ENCODE measurements around the gene KLHL29.

The KLHL29 gene

DNA sequence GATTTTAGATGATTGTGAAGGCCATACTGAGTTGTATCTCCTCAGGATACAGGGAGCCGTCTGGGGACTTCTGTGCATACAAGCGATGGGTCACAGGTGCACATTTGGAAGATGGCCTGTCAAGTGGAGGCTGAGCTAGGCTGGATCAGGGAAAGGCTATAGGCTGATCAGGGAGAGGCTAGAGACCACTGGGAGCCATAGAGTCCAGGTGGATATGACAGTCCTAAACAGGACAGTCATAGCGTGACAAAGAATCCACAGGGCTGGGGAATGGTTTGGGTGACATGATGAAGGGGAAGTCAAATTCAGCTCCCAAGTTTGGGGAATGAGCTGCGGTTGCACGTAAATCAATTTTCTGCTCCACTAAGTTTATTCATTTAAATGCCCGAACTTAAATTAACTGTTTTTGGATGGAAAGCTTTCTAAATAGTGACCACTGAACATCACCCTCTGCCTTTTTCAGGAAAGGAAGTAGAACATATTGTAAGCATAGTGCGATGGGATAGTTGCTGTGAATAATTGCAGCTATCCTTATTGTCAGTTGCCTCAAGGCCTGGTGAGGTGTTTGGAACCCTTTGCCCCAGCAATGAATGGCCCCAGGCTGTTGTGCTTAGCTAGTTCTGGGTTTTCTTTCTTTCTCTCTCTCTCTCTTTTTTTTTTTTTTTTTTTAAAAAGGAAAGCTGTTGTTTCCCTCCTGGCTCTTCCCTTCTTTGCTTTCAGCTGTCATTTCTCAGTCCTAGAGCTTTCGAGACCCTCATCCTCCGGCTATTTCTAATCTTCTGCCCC, 50.5 kb downstream of the KLHL29 start:
- TF ChIP-seq EGR1 (IDR thresholded peaks at IDR 0.05): no peak

DNA sequence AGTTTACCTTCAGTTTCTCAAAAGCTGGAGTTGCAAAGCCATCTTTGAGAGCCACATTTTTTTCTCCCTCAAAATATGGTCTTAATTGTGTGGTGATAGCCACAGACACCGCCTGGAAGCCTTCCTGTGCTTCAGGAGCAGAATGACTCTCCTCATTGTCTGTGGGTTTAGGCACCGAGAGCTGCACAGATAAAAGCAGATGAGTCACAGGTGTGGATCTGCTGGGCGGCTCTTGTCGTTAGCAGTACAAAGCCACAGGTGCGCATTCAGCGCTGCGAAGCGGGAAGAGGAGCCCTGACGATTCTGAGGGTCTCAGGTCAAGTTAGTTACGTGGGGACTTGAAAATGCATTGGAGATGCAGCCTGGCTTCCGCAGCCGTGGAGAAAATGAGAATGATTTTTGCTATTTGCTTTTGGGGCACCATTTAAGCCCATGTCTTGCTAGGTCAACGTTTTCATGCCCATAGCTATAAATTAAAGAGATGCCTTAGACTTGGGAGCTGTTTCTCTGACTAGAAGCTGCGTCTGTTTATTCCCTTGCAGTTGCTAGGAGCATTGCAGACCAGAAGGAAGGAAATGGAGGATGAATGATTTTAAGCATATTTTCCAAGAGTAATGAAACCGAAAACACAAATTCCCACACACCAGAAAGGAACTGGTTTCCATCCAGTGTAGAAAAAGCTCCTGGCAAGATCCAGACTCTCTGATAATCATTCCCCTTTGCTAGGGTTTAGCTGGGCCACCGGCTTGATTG, 51.5 kb downstream of the KLHL29 start:
- TF ChIP-seq EP300 (IDR thresholded peaks at IDR 0.05; ENCODE audit: borderline replicate concordance): no peak
- TF ChIP-seq EGR1 (IDR thresholded peaks at IDR 0.05): no peak
- no peak for TF ChIP-seq CEBPB (IDR thresholded peaks at IDR 0.05)
- TF ChIP-seq RAD21 (IDR thresholded peaks at IDR 0.05; ENCODE audit: low read depth): no peak

DNA sequence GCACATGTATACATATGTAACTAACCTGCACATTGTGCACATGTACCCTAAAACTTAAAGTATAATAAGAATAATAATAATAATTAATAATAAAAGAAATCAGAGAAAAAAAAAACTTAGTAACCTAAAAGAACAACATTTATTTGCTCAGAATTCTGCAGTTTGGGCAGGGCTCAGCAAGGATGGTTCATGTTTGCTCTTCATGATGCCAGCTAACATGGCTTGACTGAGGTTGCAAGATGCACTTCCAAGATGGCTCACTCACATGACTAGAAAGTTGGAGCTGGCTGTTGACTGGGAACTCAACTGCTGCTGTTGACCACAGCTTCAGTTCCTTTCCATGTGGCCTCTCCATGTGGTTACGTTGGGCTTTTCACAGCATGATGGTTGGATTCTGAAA, 56.4 kb downstream of the KLHL29 start:
- TF ChIP-seq NFIC (IDR thresholded peaks at IDR 0.05): no peak
- TF ChIP-seq FOXM1 (IDR thresholded peaks at IDR 0.05; ENCODE audit: borderline replicate concordance, low read depth): no peak
- TF ChIP-seq, protein P1, sequence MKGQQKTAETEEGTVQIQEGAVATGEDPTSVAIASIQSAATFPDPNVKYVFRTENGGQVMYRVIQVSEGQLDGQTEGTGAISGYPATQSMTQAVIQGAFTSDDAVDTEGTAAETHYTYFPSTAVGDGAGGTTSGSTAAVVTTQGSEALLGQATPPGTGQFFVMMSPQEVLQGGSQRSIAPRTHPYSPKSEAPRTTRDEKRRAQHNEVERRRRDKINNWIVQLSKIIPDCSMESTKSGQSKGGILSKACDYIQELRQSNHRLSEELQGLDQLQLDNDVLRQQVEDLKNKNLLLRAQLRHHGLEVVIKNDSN (IDR thresholded peaks at IDR 0.05): no peak

DNA sequence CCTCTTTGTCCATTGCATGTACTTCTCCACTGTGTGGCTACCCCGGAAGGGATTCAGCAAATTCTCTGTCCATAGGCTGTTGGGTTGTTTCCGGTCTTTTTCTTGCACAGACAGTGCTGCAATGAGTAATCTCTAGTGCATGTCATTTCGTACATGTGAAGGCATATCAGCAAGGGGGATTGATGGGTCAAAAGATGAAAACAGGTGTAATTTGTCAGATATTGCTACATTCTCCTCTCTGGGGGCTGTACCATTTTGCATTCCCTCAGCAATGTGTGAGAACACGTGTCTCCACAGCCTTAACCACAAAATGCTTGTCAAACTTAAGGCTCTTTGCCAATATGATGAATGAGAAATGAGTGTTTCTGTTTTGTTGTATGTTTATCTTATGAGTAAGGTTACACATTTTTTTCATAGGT, 60.5 kb downstream of the KLHL29 start:
- TF ChIP-seq TAF1 (IDR thresholded peaks at IDR 0.05; ENCODE audit: low read depth) (no peak), TCF12 (IDR thresholded peaks at IDR 0.05; ENCODE audit: low read depth) (no peak)

DNA sequence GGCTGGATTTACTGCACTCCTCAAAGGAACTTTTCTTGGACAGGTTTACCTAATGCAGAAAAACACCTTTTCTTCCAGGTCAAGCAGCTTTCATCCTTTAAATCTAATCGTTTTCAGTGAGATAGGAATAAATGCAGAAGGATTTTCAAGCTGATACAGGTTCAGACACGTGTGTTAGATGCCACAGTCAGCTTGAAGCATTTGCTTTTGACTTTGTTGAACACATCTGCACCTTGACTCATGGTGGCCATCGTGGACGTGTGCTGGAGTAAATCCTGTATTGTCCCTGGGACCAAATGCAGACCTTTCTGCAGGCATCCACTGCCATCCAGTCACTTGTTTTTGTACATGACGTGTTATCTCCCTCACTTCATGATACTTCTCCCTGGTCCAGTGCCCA, 61.9 kb downstream of the KLHL29 start:
- no peak for TF ChIP-seq EP300 (IDR thresholded peaks at IDR 0.05; ENCODE audit: borderline replicate concordance)
- TF ChIP-seq, protein P2, sequence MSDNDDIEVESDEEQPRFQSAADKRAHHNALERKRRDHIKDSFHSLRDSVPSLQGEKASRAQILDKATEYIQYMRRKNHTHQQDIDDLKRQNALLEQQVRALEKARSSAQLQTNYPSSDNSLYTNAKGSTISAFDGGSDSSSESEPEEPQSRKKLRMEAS (IDR thresholded peaks at IDR 0.05): no peak
- TF ChIP-seq RAD21 (IDR thresholded peaks at IDR 0.05; ENCODE audit: low read depth): no peak
- no peak for TF ChIP-seq NFIC (IDR thresholded peaks at IDR 0.05)
- TF ChIP-seq YY1 (IDR thresholded peaks at IDR 0.05; ENCODE audit: low read depth): no peak
- TF ChIP-seq ZBTB7A (IDR thresholded peaks at IDR 0.05; ENCODE audit: low read depth): no peak
- TF ChIP-seq, protein P1 (IDR thresholded peaks at IDR 0.05): no peak
- no peak for TF ChIP-seq CEBPB (IDR thresholded peaks at IDR 0.05)
- no peak for TF ChIP-seq CREB1 (IDR thresholded peaks at IDR 0.05; ENCODE audit: low read depth)
- TF ChIP-seq TCF12 (IDR thresholded peaks at IDR 0.05; ENCODE audit: low read depth): no peak
- no peak for TF ChIP-seq EGR1 (IDR thresholded peaks at IDR 0.05)
- TF ChIP-seq, protein P3, sequence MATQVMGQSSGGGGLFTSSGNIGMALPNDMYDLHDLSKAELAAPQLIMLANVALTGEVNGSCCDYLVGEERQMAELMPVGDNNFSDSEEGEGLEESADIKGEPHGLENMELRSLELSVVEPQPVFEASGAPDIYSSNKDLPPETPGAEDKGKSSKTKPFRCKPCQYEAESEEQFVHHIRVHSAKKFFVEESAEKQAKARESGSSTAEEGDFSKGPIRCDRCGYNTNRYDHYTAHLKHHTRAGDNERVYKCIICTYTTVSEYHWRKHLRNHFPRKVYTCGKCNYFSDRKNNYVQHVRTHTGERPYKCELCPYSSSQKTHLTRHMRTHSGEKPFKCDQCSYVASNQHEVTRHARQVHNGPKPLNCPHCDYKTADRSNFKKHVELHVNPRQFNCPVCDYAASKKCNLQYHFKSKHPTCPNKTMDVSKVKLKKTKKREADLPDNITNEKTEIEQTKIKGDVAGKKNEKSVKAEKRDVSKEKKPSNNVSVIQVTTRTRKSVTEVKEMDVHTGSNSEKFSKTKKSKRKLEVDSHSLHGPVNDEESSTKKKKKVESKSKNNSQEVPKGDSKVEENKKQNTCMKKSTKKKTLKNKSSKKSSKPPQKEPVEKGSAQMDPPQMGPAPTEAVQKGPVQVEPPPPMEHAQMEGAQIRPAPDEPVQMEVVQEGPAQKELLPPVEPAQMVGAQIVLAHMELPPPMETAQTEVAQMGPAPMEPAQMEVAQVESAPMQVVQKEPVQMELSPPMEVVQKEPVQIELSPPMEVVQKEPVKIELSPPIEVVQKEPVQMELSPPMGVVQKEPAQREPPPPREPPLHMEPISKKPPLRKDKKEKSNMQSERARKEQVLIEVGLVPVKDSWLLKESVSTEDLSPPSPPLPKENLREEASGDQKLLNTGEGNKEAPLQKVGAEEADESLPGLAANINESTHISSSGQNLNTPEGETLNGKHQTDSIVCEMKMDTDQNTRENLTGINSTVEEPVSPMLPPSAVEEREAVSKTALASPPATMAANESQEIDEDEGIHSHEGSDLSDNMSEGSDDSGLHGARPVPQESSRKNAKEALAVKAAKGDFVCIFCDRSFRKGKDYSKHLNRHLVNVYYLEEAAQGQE (IDR thresholded peaks at IDR 0.05; ENCODE audit: low read depth): no peak
- no peak for TF ChIP-seq TEAD4 (IDR thresholded peaks at IDR 0.05)
- TF ChIP-seq TAF1 (IDR thresholded peaks at IDR 0.05; ENCODE audit: low read depth): no peak
- no peak for TF ChIP-seq FOXM1 (IDR thresholded peaks at IDR 0.05; ENCODE audit: borderline replicate concordance, low read depth)

DNA sequence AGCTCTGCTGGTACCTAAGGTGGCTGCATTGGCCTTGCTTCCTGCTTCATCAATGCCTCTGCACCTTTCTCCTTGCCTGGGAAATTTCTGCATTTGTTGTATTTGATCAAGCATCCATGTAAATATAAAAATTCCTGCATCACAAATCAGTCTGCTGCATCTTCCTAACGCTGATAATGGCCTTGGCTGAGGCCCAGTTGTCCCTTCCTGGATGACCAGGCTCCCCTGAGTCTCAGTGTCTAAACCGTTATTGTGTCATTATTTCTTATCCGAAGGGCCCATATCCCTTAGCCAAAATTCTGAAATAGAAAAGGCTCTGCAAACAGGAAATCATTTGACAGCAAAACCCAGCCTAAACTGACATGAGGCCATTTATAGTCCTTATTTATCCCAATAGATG, 62.4 kb downstream of the KLHL29 start:
- no peak for TF ChIP-seq TAF1 (IDR thresholded peaks at IDR 0.05; ENCODE audit: low read depth)
- TF ChIP-seq TEAD4 (IDR thresholded peaks at IDR 0.05): no peak

DNA sequence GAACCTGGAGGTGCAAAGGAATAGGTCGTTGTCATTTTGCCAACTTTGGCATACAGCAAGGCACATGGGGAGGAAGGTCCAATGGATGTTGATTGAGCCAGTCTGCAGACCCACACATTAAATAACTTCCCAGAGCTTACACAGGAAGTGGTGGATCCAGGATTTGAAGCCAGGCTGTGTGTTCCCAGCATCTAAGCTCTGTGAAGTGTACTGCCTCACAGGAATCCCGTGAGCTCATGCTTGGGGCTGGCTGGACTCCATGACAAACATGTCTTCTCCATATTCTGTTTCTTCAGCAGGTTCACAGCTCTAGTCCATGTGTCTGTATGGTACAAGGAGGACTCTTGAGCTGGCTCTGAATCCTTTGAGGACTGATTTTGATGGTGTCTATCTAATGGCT, 63.9 kb downstream of the KLHL29 start:
- TF ChIP-seq, protein P3 (IDR thresholded peaks at IDR 0.05; ENCODE audit: low read depth): no peak
- TF ChIP-seq ZBTB7A (IDR thresholded peaks at IDR 0.05; ENCODE audit: low read depth) (no peak), CEBPB (IDR thresholded peaks at IDR 0.05) (no peak), TCF12 (IDR thresholded peaks at IDR 0.05; ENCODE audit: low read depth) (no peak), FOXM1 (IDR thresholded peaks at IDR 0.05; ENCODE audit: borderline replicate concordance, low read depth) (no peak), EP300 (IDR thresholded peaks at IDR 0.05; ENCODE audit: borderline replicate concordance) (no peak), TAF1 (IDR thresholded peaks at IDR 0.05; ENCODE audit: low read depth) (no peak)
- TF ChIP-seq, protein P2 (IDR thresholded peaks at IDR 0.05): no peak

All from Ishikawa (cell line).